OCI-M2 (cell line): ENCODE measurements around the gene NT5C.
"Not testable (repeated sequence)": the region's sequence is repeated elsewhere in the genome, so short reads cannot be mapped to it uniquely, and the experiment has no call there.

ENCODE experiments used
- DNase-seq: peaks from one replicate; lab custom pipeline; 2025; ENCODE audit not compliant: unreplicated experiment; lab: John Stamatoyannopoulos, UW

The NT5C gene

DNA sequence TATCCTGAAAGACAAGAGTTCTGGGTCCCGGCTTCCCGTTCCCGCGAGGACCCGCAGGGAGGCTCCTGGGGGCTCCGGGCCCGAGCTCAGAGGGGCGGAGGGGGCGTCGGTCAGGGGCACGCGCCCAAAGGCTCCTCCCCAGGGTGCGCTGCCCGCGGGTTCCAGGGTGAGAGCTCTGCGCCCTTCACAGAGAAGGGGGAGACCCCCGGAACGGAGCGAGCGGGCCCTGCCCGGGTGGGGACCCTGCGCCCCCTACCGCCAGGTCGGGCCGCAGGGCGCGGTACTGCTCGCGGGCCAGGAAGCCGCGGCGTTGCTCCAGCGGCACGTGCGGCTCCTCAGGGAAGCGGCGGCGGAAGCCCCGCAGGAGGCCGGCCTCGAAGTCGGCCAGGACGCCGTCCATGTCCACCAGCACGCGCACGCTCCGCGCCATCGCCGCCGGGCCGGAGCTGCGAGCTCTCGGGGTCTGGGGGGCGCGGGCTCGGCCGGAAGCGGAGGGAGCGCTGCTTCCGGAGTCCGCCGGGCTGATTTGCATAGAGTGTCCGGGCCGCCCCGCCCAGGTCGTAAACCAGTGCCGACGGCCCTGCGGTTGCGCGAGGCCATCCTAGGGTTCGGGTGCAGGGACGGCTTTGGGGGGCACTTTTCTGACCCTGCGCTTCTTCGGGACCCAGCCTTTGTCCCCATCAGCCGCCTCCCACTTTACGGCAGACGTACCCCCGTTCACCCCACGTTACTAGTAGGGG, at the start of gene NT5C:
Gene NT5C, minus strand, starts transcription at position 465 of the 740 bp plus-strand sequence. Its CDS starts 35 bp downstream, at position 430.
- DNase-seq = no peak

DNA sequence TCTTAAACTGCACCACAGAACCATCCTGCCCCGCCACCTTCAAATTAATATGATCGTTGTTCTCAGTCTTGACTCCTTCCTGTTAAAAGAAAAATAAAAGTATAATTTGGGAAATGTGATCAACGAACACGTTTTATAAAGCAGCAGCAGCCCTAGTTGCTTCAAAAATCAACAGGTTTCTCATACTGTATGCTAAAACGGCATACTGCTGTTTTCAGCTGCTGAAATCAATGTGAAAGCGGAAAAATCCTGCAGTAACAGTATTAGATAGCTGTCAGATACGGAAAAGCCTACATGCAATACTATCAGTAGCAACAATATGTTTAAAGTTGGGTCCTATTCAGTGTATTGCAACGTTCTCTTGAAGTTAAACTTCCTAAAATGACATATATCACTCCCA, 49.6 kb upstream of the NT5C start:
- no peak for DNase-seq

DNA sequence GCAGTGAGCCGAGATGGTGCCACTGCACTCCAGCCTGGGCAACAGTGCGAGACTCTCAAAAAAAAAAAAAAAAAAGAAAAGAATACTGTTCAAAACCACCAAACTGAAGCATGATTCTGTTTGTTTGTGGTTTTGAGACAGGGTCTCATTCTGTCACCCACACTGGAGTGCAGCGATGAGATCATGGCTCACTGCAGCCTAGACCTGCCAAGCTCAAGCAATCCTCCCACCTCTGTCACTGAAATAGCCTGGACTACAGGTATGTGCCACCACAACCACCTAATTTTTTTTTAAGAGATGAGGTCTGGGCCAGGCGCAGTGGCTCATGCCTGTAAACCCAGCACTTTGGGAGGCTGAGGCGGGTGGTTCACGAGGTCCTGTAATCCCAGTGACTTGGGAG, 46.9 kb upstream of the NT5C start:
- DNase-seq = no peak

DNA sequence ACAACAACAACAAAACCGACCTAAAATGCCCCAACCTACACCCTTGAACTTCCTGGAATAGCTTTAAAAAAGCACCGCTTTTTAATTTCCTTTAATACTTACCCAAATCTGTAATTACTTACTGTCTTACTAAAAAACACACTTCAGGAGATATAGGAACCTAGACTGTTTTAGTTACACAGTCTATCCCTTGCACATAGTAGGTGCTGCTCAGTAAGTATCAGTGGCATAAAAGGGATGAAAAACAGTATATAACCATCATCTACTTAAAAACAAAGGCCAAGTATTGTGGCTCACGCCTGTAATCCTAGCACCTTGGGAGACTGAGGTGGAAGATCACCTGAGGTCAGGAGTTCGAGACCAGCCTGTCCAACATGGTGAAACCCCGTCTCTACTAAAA, 45.1 kb upstream of the NT5C start:
- no peak for DNase-seq

DNA sequence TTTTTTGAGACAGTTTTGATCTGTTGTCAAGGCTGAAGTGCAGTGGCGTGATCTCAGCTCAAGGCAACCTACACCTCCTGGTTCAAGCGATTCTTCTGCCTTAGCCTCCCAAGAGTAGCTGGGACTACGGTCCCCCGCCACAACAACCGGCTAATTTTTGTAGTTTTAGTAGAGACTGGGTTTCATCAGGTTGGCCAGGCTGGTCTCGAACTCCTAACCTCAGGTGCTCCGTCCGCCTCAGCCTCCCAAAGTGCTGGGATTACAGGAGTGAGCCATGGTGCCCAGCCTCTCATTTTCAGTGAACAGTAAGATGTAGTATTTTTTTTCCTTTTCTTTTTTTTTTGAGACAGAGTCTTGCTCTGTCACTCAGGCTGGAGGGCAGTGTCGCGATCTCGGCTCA, 43.5 kb upstream of the NT5C start:
- DNase-seq = no peak

DNA sequence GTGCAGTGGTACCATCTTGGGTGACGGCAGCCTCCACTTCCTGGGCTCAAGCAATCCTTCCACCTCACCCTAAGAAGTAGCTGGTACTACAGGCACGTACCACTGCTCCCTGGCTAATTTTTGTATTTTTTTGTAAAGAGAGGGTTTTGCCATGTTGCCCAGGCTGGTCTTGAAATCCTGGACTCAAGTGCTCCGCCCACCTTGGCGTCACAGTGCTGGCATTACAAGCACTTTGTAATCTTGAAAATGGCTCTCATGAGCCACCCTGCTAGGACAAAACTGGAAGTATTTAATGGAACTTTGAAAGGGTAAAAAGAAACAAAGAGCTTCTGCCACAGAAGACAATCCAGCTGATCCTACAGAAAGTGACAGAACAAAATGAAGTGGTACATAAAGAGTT, 42.0 kb upstream of the NT5C start:
- DNase-seq = no peak

DNA sequence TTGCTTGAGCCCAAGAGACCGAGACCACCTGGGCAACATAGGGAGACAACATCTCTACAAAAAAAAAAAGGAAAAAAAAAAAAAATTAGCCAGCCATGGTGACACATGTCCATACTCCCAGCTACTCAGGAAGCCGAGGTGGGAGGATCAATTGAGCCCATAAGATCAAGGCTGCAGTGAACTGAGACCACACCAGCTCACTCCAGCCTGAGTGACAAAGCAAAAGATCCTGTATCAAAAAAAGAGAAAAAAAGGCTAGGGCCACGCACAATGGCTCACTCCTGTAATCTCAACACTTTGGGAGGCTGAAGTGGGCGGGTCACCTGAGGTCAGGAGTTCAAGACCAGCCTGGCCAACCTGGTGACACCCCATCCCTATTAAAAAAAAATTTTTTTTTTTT, 37.5 kb upstream of the NT5C start:
- DNase-seq = no peak

DNA sequence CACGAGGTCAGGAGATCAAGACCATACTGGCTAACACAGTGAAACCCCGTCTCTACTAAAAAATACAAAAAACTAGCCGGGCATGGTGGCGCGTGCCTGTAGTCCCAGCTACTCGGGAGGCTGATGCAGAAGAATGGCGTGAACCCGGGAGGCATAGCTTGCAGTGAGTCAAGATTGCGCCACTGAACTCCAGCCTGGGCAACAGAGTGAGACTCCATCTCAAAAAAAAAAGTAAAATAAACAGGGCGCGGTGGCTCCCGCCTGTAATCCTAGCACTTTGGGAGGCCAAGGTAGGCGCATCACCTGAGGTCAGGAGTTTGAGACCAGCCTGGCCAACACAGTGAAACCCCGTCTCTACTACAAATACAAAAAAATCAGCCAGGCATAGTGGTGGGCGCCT, 33.1 kb upstream of the NT5C start:
- not testable (repeated sequence) for DNase-seq

DNA sequence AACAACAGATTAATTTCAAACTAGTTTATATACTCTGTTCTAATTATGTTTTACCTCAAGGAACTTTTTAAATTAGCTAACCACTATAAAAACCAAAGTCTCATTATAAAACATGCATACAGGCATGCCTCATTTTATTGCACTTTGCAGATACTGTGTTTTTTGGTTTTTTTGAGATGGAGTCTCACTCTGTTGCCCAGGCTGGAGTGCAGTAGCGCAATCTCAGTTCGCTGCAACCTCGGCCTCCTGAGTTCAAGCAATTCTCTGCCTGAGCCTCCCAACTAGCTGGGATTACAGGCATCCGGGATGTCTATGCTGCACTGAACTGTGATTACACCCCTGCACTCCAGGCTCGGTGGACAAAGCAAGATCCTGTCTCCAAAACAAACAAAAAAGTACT, 31.5 kb upstream of the NT5C start:
- DNase-seq = no peak

DNA sequence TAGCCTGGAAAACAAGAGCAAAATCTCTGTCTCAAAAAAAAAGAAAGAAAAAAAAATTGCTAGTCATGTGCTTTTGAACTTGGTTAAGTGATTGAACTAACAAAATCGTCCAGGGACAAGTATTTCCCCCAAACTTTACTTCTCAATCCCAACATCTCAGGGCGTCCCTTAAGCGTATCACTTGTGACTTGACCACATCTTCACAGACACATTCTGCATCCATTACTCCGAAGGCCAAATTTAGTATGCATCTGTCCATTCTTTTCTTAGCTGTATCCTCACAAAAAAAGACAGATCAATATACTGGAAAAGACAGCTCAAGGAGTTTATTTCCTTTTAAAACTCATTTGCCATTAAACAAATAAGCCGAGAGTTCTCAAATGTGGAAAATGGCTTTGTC, 28.7 kb upstream of the NT5C start:
- DNase-seq = no peak

DNA sequence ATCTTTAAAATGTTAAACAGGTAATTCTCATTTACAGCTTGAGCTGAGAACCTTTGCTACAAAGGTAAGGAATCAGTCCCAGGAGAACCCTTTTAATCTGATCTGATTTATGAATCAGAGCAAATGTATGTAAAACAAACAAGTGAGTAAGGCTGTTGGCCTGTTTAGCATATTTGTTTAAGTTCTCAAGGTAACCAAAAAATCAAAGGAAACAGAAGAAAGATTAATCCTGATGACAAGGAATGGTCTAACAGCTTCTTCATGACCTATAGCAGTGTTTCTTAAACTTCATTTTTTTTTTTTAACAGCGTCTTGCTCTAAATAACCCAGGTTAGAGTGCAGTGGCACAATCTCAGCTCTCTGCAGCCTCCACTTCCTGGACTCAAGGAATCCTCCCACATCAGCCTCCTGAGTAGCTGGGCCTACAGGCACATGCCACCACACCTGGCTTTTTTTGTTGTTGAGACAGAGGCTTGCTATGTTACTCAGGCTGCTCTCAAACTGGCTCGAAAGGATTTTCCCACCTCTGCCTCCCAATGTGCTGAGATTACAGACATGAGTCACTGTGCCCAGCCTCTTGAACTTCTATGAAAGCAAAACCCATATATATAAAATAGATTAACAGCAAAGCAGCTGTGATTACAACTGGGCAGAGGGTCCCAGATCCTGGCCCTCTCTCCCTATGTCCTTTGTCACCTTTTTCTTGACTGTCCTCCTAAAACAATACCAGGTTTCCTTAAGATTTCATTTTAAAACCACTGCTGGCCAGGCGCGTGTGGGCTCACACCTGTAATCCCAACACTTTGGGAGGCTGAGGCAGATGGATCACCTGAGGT, 27.9 kb upstream of the NT5C start:
- no peak for DNase-seq

DNA sequence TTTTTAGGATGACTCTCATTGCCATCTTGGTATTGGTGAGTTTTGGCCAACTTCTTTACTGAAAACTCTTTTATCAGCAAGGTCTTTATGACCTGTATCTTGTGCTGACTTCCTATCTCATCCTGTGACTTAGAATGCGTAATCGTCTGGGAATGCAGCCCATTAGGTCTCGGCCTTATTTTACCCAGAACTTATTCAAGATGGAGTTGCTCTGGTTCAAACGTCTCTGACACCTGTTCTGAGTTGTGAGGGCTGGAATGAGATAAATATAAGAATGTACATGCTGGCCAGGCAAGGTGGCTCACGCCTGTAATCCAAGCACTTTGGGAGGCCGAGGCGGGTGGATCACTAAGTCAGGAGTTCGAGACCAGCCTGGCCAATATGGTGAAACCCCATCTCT, 26.9 kb upstream of the NT5C start:
- not testable (repeated sequence) for DNase-seq

DNA sequence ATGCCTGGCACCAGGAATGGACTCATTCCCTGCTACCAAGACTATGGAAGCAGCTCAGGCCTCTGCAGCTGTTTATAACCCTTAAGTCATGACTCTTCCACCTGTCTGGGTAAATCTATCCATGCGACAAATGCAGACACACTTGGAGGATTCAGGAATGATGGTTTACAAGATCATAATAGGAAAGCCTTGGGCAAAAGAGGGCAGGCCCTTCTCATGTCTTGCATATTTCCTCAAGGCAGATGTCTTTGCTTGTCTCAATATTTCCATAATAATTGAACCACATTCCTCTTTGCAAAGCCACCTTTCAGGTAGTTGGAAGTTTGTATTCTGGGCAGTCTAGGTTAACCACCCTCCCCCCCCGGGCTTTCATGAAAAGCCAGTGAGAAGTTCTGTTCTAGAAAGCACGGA, 23.7 kb upstream of the NT5C start:
- no peak for DNase-seq

DNA sequence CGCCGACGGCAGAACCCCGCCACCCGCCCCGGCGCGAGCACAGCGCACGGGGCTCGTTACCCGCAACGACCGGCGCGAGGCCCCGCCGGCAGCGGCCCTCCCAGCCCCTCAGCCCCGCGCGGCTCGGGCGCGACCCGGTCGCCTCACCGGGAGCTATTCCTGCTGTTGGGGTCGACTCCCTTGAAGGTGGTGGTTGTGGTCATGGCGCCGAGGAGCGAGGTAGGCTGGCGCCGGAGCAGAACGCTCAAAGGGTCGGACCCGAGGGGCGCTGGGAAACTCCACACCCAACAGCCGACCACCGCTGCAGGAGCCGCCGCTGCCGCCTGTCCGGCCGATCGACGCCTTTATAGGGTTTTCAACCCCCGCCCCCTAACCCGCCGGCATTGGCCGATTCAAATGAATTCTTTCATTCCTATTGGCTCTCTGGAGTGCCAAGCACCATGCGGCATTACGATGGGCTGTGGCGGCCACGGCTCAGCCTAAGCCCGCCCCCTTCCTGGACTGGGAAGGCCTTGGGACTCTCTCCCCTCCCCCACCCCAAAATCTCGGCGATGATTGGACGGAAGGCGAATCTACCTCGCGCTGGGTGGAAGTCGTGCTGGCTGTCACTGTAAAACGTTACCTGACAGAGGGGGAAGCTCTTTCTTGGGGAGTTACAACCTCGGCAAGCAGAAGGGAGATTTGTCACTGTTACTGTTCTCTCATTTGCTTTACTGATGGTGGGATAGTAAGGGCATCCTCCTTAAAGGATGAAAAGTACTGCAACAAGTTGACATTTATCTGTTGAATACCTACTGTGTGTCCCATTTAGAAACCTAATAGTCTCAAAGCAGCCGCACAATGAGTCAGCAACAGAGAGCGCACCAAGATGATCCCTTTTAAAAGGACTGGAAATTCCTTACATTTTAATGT, 22.9 kb upstream of the NT5C start, which contains the start of gene JPT1:
Gene JPT1, minus strand, starts transcription at position 318 of the 912 bp plus-strand sequence. Its CDS starts 115 bp downstream, at position 203.
- peak; percentile 87 for DNase-seq

DNA sequence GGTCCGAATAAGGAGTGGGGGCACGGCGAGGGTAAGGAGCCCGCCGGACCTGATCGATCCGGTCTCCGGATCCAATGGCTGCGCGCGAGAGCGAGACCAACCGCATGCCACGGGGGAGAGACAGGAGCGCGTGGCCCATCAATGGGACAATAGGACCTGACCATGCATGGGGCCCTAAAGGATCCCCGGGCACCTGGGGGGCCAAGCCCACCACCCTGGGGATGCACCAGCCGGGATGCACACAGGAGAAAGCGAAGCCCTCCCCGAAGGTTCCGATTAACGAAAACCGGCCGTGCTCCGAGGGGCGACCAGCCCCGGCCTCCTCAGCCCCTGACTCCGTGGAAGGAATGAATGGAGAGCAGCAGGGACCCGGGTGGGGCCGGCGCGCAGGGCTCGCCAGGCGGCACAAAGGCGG, 22.2 kb upstream of the NT5C start:
- DNase-seq = no peak

DNA sequence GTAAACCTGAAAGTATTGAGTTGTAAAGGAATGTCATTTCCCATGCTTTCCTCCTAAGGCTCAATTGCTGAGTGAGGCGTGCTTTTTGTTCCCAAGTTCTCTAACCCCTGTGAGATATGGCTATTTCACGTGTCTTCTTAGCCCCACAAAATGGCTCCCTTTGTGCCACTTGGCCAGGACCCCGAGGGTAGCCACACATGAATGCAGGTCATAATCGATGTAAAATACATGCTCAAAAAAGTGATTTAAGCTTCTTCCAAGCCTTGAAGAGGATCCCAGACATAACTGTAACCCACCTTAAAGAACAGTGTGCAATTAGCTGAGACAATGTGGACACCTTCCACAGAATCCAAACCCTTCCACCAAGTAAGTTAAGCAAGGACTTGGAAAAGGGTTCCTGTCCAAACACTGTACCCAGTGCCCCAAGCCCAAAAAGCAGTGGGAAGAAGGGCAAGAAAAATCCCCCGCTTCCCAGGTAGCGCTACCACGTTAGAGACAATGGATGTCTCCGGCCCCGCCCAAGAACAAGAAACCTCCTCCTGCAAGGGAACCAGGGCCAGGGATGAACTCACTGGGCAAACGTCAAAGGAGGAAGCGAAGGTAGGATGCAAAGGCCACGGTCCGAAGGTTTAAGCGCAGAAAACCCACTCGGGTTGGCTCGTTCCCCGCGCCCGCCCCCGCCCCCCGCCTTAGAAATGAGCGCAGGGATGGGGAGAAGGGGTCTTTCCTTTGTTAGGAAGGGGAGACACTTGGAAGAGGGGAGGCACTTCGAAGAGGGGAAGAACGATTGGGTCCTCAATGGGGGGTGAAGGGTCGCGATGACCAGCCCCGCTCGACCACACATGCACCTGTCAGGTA, 21.6 kb upstream of the NT5C start:
- no peak for DNase-seq

DNA sequence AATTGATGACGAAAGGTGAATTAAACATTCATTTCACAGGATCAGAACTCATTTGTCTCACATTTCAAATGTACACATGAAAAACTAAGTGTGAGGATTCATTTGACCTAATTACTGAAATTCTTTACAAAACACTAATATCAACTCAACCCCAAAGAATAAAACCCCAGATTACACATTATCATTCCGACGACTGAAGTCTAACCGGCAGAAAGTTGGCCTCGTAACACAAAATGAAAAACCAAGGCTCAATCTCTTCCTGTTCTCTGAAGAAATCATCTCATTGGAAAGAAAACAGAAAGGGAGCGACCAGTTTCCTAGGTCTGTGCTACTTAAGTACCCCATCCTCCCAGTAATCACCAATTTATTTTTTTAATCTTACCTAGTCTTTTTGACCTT, 21.0 kb upstream of the NT5C start:
- DNase-seq = no peak

DNA sequence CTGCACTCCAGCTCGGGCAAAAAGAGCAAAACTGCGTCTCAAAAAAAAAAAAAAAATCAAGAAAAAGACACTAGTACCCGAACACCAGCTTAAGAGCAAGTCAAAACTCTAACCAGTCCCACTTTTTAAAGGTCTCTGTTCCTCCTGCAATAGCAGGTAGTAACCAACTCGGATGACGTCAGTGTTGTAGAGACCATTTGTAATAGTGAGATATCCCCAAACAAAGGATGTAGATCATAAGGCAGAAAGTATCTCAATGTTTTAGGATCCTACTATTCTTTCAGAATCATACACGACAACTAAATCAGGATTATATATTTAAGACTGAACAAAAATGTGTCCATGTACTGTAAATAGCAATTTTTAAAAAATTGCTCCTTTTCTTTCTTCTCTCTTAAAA, 20.4 kb upstream of the NT5C start:
- DNase-seq = no peak

DNA sequence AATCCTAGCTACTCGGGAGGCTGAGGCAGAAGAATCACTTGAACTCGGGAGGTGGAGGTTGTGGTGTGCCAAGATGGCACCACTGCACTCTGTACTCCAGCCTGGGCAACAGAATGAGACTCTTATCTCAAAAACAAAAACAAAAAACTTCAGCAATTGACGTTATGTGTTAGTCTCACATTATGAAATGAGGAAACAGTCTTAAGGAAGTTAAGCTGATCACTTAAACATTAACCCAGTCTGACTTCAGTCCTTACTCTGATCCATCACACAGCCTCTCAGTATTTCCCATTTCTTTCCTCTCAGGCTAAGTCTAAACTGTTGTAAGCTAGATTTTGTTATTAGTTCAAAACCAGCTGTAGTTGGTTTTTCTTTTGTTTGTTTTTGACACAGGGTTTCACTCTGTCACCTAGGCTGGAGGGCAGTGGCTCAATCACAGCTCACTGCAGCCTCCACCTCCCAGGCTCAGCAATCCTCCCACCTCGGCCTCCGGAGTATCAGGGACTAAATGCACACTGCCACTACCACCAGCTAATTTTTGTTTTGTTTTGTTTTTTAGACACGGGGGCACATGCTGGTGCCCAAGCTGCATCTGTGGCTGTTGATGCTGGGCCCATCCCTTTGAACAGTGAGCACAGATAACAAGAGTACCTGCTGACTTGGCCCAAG, 16.5 kb upstream of the NT5C start:
- DNase-seq = no peak

DNA sequence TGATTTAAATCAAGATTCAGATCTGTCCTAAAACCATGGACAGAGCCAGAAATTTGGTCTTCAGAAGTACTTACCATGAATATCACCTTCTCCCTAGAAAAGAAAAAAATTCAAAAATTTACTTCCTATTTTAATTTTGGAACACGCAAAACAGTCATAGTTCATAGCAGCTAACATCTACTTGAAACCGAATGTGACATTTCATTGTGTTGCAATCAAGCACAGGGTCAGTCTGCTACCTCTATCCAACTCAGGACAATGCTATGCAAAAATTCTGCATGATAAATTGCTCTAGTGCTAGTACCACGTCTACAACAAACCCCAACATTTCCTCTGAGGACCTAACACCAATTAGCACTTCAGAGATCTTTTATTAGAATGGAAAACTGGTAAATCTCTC, 15.1 kb upstream of the NT5C start:
- DNase-seq = no peak
